ENCODE results near the gene COL18A1. TPM values are rescaled to one million over a fixed set of nuclear protein-coding genes. Genes with fewer than 3 reads are reported as not detected.
A peak's percentile ranks its signal among the peaks of the same experiment; 100 is the strongest.

Gene COL18A1
- total and polyA plus RNA-seq, 8 donors, result 38.7 to 301 (median 77.8) TPM

DNA sequence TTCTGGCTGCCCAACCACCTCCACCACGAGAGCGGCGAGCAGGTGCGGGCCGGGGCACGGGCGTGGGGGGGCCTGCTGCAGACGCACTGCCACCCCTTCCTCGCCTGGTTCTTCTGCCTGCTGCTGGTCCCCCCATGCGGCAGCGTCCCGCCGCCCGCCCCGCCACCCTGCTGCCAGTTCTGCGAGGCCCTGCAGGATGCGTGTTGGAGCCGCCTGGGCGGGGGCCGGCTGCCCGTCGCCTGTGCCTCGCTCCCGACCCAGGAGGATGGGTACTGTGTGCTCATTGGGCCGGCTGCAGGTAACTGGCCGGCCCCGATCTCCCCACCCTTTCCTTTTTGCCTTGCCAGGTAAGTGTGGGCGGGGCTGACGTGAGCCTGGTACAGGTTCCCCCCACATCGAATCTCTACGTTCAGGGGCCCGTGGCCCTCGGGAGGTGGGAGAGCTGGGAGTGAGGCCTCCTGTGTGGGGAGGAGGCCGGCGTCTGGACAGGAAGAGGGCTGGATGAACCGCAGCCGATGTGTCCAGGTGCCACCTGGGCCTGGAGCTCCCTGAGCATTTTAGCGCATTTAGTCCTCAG is 51.7 kb downstream of the COL18A1 start:
- 67 to 84% methylated on average over 34 to 38 of the region's 38 CpGs for WGBS, 2 donors
- Histone ChIP-seq H3K4me1 (no peaks in the 10 kb centered on the region), H3K36me3 (no peaks in the 10 kb centered on the region), H3K4me3 (no peak overlapping the region), H3K27me3 (no peaks in the 10 kb centered on the region), H3K9me3 (no peaks in the 10 kb centered on the region), H3K27ac (no peak overlapping the region)
- peak in 2 of 6 donors; percentile 26 to 47 for DNase-seq
- intact Hi-C loops (cut with DNase I), result no loop called here
- no peak for ATAC-seq
- no peak for FAIRE-seq
- TF ChIP-seq, protein P1, sequence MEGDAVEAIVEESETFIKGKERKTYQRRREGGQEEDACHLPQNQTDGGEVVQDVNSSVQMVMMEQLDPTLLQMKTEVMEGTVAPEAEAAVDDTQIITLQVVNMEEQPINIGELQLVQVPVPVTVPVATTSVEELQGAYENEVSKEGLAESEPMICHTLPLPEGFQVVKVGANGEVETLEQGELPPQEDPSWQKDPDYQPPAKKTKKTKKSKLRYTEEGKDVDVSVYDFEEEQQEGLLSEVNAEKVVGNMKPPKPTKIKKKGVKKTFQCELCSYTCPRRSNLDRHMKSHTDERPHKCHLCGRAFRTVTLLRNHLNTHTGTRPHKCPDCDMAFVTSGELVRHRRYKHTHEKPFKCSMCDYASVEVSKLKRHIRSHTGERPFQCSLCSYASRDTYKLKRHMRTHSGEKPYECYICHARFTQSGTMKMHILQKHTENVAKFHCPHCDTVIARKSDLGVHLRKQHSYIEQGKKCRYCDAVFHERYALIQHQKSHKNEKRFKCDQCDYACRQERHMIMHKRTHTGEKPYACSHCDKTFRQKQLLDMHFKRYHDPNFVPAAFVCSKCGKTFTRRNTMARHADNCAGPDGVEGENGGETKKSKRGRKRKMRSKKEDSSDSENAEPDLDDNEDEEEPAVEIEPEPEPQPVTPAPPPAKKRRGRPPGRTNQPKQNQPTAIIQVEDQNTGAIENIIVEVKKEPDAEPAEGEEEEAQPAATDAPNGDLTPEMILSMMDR (IDR thresholded peaks at IDR 0.05), result no peak

DNA sequence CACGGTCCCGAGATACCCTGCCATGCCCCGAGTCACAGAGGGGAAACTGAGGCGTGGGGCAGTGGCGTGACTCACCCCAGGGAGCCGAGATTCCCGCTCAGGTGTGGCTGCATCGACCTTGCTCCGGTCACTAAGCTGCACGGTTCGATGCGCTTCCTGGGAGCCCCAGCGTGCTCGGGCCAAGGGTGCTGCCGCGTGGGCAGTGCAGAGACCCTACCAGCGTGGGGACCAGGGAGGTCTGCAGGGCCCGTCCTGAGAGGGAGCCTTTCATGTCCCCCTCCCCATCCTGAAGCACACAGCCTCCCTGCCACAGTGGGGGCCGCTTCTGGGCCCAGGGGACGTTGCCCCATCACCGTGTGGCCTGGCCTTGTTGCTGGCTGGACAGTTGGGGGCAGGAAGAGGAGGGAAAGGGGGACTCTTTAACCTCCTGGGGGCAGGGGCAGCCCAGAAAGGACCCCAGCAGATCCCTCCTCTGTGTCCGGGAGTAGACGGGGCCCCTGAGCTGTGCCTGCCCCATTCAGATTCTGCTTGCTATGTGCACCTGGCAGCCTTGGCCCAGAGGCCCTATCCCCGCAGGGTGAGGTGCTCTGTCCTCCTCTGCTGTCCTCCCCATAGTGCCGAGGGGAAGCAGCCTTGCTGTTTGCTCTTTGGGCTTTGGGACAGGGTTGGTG is 52.3 kb downstream of the COL18A1 start:
- Histone ChIP-seq H3K4me1 (no peaks in the 10 kb centered on the region), H3K36me3 (no peaks in the 10 kb centered on the region), H3K27ac (no peak overlapping the region), H3K9me3 (no peaks in the 10 kb centered on the region), H3K4me3 (no peak overlapping the region), H3K27me3 (no peaks in the 10 kb centered on the region)
- FAIRE-seq (no peak), ATAC-seq (no peak), DNase-seq (peak in 2 of 6 donors; percentile 7 to 61)
- 62 to 74% methylated on average over 25 of the region's 25 CpGs for WGBS, 2 donors
- TF ChIP-seq, protein P1 (IDR thresholded peaks at IDR 0.05), result no peak
- intact Hi-C loops (cut with DNase I), result no loop called here

DNA sequence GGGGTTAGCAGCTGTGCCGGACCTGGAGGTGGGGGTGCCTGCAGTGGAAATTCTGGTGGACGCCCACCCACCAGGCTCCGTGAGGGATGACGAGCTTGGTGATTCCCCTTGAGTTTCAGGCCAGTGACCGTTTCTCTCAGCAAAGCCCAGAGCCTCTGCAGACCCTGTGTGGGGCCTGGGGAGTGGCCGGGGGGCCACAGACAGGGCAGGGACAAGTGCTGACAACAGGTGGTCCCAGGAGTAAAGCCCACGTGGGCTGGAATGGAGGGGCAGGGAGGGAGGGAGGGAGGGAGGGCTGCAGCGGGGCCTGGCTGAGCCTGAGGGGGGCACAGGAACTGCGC is 52.8 kb downstream of the COL18A1 start:
- no peak for FAIRE-seq
- 49 to 64% methylated on average over 9 of the region's 9 CpGs for WGBS, 2 donors

DNA sequence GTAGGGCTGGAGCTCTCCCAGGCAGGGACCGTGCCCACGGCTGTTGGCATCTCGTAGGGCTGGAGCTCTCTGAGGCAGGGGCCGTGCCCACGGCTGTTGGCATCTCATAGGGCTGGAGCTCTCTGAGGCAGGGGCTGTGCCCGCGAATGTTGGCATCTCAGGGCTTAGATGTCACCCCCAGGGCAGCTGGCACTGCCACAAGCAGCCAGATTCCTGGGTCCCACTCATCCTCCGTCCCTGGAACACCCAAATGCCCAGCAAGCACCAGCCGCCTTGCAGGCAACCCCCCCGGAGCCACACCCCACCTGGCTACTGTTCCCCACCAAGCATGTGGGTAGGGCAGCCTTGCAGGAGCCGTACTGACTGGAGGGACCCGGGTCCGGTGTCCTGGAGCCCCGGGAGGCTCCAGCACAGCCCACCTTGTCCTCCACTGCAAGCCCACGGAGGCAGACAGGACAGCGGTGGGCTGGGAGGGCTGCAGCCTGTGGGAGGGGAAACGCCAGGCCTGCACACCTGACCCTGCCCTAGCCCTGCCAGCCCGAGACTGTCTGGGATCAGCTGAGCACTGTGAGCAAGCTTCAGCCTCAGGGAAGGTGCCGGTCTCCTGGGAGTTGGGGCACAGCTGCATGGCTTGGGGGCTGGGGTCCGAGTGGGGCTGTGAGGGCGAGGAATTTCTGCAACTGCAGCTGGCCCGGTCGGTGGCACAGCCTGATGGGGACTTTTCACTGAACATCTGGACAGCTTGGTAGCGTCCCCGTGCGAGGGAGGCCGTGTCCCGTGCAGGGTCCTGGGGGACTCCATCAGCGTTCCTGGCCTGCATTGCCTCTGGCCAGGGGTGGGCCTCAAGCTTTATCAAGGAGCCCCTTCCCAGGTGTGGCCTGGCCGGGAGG is 53.6 kb downstream of the COL18A1 start:
- DNase-seq (peak in 2 of 6 donors; percentile 14 to 62), ATAC-seq (no peak), FAIRE-seq (no peak)
- TF ChIP-seq, protein P1 (IDR thresholded peaks at IDR 0.05), result no peak
- Histone ChIP-seq H3K9me3 (no peaks in the 10 kb centered on the region), H3K36me3 (no peaks in the 10 kb centered on the region), H3K27me3 (no peaks in the 10 kb centered on the region), H3K4me3 (no peak overlapping the region), H3K4me1 (no peaks in the 10 kb centered on the region), H3K27ac (no peak overlapping the region)
- WGBS, 2 donors, result 58 to 74% methylated on average over 26 to 30 of the region's 30 CpGs
- intact Hi-C loops (cut with DNase I), result no loop called here

More for the DNA sequence above, 52.8 kb downstream of the COL18A1 start:
- no peak for ATAC-seq
- H3K36me3 ChIP-seq, result no peaks in the 10 kb centered on the region
- TF ChIP-seq, protein P1 (IDR thresholded peaks at IDR 0.05), result no peak
- H3K4me1 ChIP-seq, result no peaks in the 10 kb centered on the region
- intact Hi-C loops (cut with DNase I), result no loop called here
- no peaks in the 10 kb centered on the region for H3K27me3 ChIP-seq
- peak in 2 of 6 donors; percentile 9 to 41 for DNase-seq
- no peak overlapping the region for H3K27ac ChIP-seq
- H3K9me3 ChIP-seq, result no peaks in the 10 kb centered on the region
- no peak overlapping the region for H3K4me3 ChIP-seq
